Smooth muscle cell of the pulmonary artery (primary cell): ENCODE measurements around the gene HOPX. TPM values are rescaled to one million over a fixed set of nuclear protein-coding genes. Genes with fewer than 3 reads are reported as not detected.

Source experiments
- total RNA-seq: library from RNA; depleted of rRNA; stranded (reverse); fragments of >200 nt; gene quantifications from 2 replicates; pipeline ENCODE4 v1.2.3, GENCODE V29; 2014

The HOPX gene
- total RNA-seq: 0.26 and 0.50 TPM in 2 replicates

GRCh38 chr4:56681158-56681852 lies at the start of gene HOPX:
Gene HOPX, minus strand, starts transcription at chr4:56681296. Its CDS starts 23,480 bp downstream, at chr4:56657816.

Other genes with a start within 250 kb of the HOPX start
- gene PPAT, start 245.7 kb downstream of the HOPX start, total RNA-seq: 11.7 and 14.1 TPM in 2 replicates
- 48.7 and 51.2 TPM in 2 replicates for gene PAICS, start 245.0 kb downstream of the HOPX start, total RNA-seq
- gene SRP72, start 213.7 kb downstream of the HOPX start, total RNA-seq: 66.4 and 75.5 TPM in 2 replicates
- 0.07 TPM in 2 replicates for gene ARL9, start 175.5 kb downstream of the HOPX start, total RNA-seq
- gene SPINK2, start 140.4 kb upstream of the HOPX start, total RNA-seq: not detected in 2 replicates
- 33.0 and 37.1 TPM in 2 replicates for gene REST, start 226.6 kb upstream of the HOPX start, total RNA-seq